ENCODE measurements around the gene LRRC2.
"Not testable (repeated sequence)": the region's sequence is repeated elsewhere in the genome, so short reads cannot be mapped to it uniquely, and the experiment has no call there.

Gene LRRC2

GRCh38 chr3:46580675-46581074 lies 14.6 kb upstream of the LRRC2 start:
- no peak for DNase-seq (ENCODE audit: low read depth)

GRCh38 chr3:46579756-46580286 lies 13.7 kb upstream of the LRRC2 start:
- DNase-seq (ENCODE audit: low read depth) = no peak

DNA sequence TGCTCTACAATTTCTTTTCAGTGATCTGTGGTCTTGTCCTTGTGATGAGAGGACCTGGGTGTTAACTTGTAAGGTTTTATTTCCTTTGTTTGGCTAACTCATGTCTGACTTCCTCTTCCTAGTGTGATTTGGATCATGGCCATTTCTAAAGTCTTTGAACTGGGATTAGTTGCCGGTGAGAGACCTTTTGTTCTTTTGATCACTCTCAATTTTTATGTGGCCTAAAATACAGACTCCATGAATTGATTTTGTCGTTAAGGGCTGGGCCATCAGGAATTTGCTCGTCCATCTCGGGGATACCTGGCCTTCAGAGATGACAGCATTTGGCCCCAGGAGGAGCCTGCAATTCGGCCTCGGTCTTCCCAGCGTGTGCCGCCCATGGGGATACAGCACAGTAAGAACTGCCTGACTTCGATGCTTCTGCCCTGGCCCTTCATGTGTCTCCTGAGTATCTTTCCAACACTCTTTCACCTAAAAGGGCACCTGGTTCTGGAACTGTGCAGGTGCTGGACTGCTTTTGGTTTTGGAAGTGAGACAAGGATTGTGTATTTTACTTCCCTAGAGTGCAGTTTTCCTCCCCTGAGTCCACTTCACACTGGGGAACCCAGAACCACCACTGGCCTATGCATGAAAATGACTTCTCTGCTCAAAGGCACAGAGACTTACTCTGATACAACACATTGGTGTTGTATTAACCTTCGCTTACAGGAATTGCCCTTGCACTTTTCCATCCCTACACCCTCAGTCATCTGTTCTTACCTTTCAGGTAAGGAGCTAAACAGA lies 13.1 kb upstream of the LRRC2 start:
- DNase-seq (ENCODE audit: low read depth) = no peak

GRCh38 chr3:46577580-46578249 lies 11.6 kb upstream of the LRRC2 start:
- not testable (repeated sequence) for DNase-seq (ENCODE audit: low read depth)

GRCh38 chr3:46576879-46577278 lies 10.8 kb upstream of the LRRC2 start:
- DNase-seq (ENCODE audit: low read depth) = no peak

DNA sequence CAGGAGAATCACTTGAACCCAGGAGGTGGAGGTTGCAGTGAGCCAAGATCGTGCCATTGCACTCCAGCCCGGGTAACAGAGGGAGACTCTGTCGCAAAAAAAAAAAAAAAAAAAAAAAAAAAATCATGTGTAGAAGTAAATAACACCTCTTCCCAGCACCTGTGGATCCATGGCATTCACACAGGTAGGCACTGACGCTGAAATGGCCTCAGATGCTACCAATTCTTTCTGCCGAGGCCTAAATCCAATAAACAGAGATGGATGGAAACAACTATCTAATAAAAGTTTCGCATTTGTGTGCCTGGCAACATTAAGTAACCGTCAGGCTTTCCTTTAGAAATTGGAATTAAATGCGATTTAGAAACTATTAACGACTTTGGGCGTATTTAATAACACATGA lies 10.3 kb upstream of the LRRC2 start:
- DNase-seq (ENCODE audit: low read depth) = no peak

- no peak for DNase-seq (ENCODE audit: low read depth)
Measured at GRCh38 chr3:46575577-46576222, 9.6 kb upstream of the LRRC2 start.

DNA sequence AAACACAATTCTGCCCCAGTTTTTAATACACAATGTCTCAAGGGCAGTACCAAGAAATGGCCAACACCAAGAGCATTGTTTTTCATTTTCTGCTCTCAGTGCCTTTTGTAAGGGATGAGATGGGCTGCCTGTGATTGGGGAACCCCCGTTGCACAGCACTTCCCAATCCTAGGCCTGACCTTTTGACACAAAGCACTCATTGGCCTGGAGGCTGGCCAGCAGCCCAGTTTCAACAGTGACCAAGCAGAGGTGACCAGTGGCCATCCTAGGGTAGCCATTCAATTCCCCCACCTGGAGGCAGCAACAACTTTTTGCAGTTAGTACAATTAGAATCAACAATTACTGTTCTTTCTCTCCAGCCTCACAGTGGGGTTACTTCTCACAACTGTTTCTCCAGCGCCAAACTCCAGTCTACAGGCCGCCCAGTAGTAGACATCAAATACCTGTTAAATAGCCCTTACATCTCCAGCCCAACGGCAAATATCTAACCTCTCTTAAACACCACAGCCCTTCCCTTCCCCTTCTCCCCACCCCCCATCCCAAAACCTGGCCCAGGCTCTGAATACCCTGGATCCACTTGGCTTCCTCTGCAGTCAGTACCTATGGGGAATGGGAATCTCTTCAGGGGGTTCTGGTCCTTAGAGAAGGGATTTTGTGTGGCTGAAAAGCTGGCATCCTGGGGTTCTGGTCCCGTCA lies 8.9 kb upstream of the LRRC2 start:
- no peak for DNase-seq (ENCODE audit: low read depth)

DNA sequence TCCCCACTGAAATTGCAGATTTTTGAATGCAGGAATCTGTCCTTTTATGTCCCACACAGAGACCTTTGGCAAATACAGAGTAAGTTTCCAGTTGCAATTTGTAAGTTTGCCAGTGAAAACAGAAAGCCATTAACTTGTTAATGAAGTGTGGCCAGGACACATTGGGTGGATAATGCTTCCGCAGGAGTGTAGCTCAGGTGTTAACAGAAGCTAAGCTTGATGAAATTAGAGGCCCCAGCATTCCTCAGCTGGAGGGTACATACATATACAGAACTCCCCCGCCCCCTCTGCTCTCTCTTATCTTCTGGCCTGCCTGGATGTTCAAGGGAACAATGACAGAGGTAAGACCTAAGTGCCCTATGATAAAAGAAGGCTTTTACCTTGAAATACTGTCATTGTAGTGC lies 8.1 kb upstream of the LRRC2 start:
- no peak for DNase-seq (ENCODE audit: low read depth)

DNA sequence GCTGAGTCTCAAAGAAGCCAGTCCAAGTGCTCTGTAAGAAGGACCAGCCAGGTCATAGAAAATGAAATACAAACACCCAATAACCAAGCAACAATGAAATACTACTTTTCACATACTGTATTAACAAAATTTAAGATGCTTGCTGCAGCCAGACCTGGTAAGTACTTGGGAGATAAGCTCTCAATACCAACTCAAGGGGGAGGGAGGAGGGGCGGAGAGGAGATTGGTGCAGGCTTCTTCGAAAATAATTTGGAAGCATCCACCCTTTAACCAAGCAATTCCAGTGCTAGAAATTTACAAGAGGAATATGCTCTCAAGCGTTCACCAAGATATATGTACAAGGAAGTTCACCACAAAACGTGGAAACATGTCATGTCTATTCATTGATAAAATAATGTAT lies 7.6 kb upstream of the LRRC2 start:
- no peak for DNase-seq (ENCODE audit: low read depth)

GRCh38 chr3:46571684-46572083 lies 5.6 kb upstream of the LRRC2 start:
- no peak for DNase-seq (ENCODE audit: low read depth)

GRCh38 chr3:46565607-46566039 lies 479 bp downstream of the LRRC2 start:
- no peak for DNase-seq (ENCODE audit: low read depth)

DNA sequence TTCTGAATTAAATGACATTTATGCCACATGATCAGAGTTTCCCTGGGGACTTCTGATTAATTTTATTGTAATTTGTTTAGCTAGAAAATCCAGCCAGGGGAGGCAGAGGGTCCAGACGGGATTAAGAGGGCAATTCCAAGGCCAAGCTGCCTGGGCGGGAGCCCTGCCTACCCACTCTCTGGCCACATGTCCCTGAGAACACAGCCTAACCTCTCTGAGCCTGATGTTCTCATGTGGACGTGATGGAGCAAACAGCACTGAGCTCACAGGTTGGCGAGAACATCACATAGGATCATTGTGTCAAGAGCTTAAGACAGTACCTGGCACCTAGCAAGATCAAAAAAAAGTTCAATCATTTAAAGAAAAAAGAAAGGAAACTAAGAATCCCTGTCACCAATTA lies 1.0 kb downstream of the LRRC2 start:
- DNase-seq (ENCODE audit: low read depth) = no peak

GRCh38 chr3:46564190-46565021 lies 1.7 kb downstream of the LRRC2 start:
- DNase-seq (ENCODE audit: low read depth) = no peak

DNA sequence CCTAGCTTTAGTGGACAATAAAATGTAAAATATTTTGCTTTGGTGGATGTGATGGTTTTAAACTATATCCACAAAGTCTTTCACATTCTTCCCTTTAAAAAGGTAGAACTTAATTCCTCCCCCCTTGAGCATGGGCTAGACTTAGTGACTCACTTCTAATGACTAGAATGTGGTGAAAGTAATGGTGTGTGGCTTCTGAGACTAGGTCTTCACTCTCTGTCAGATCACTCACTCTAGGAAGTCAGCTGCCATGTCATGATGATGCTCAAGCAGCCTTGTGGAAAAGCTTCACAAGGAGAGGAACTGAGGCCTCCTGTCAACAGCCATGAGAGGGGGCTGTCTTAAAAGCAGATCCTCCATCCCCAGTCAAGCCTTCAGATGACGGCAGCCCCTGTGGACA lies 4.2 kb downstream of the LRRC2 start:
- no peak for DNase-seq (ENCODE audit: low read depth)

DNA sequence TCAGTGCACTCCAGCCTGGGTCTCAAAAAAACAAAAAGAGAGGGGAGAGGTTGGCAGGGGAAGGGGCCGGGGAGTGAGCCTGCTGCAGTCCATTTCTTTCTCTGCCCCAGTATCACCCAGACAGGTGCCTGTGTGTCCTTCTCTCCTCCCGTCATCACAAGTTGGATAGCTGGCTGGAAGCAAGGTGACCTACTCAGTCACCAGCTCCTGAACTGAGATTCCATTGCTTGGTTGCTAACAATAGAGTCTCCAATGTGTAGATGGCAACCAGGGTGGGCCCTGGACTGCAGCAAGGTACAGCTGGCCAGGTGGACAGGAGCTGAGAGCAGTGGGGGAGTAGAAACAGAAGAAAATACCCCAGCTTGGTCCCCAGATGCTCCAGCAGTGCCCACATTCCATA lies 4.6 kb downstream of the LRRC2 start:
- no peak for DNase-seq (ENCODE audit: low read depth)

- peak; percentile 14 for DNase-seq (ENCODE audit: low read depth)
Measured at GRCh38 chr3:46559091-46559704, 6.9 kb downstream of the LRRC2 start.

GRCh38 chr3:46558184-46559043 lies 7.7 kb downstream of the LRRC2 start:
- peak; percentile 90 for DNase-seq (ENCODE audit: low read depth)

- no peak for DNase-seq (ENCODE audit: low read depth)
Measured at GRCh38 chr3:46557814-46558183, 8.3 kb downstream of the LRRC2 start.

DNA sequence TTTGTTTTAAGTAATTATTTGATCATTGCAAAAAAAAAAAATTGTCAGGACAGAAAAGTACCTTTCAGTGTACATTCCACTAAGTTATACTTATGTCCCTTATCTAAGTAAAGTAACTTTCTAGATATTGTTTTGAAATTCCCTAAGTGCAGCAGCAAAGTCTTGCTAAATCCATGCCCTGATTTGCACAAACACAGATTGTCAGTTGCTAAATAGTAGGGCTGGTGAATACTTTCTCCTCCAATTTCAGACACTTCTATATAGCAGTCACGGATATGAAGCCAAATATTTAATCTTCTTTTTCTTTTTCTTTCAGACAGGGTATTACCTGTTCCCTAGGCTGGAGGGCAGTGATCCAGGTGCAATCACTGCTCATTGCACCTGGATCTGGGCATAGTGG lies 12.9 kb downstream of the LRRC2 start:
- DNase-seq (ENCODE audit: low read depth) = peak; percentile 86
